ENCODE data around the gene ODF2. TPM values are rescaled to one million over a fixed set of nuclear protein-coding genes. Genes with fewer than 3 reads are reported as not detected.

The ODF2 gene
- polyA plus RNA-seq, 1 experiment, result 16.8 TPM

- no peak overlapping the region for H3K27ac ChIP-seq (ENCODE audit: low read depth, low read length)
- H3K9me3 ChIP-seq (ENCODE audit: control insufficient read depth, insufficient read depth, low read length), result no peaks in the 10 kb centered on the region; the same call in 1 of the 2 replicates
- CTCF ChIA-PET, result interaction anchor here (1.7 kb wide), 1 partner anchor 18 kb away, joined by 5 read pairs; no protein-coding TSS in a partner anchor
- DNase-seq (ENCODE audit: low read depth, low spot score), result no peak
- no peaks in the 10 kb centered on the region for H3K27me3 ChIP-seq (ENCODE audit: control insufficient read depth, insufficient read depth, low read length)
- peak overlapping the region; percentile 82 for H3K4me3 ChIP-seq (ENCODE audit: low read depth, low read length)
- POLR2A ChIA-PET, result interaction anchor here (0.7 kb wide), 1 partner anchor 57 kb away, joined by 4 read pairs; no protein-coding TSS in a partner anchor
- TF ChIP-seq CTCF (IDR thresholded peaks at IDR 0.05; ENCODE audit: low read depth, low read length), result no peak
Observed at GRCh38 chr9:128457207-128457606, 1.4 kb downstream of the ODF2 start.

GRCh38 chr9:128459011-128459410 is 3.2 kb downstream of the ODF2 start:
- no peak for TF ChIP-seq CTCF (IDR thresholded peaks at IDR 0.05; ENCODE audit: low read depth, low read length)
- ChIA-PET POLR2A (interaction anchor here (0.6 to 0.7 kb wide), 3 partner anchors 9 to 108 kb away, joined by 4 to 11 read pairs (median 4); partner anchors contain the start of gene CERCAM), CTCF (interaction anchor here (0.7 kb wide), 1 partner anchor 41 kb away, joined by 6 read pairs; no protein-coding TSS in a partner anchor)
- Histone ChIP-seq H3K4me3 (ENCODE audit: low read depth, low read length) (no peak overlapping the region), H3K27me3 (ENCODE audit: control insufficient read depth, insufficient read depth, low read length) (no peaks in the 10 kb centered on the region), H3K9me3 (ENCODE audit: control insufficient read depth, insufficient read depth, low read length) (no peaks in the 10 kb centered on the region; the same call in 1 of the 2 replicates), H3K27ac (ENCODE audit: low read depth, low read length) (no peak overlapping the region)
- DNase-seq (ENCODE audit: low read depth, low spot score), result no peak

- Histone ChIP-seq H3K4me3 (ENCODE audit: low read depth, low read length) (no peak overlapping the region), H3K9me3 (ENCODE audit: control insufficient read depth, insufficient read depth, low read length) (no peaks in the 10 kb centered on the region), H3K27me3 (ENCODE audit: control insufficient read depth, insufficient read depth, low read length) (no peaks in the 10 kb centered on the region), H3K27ac (ENCODE audit: low read depth, low read length) (no peak overlapping the region)
- DNase-seq (ENCODE audit: low read depth, low spot score), result no peak
- no peak for TF ChIP-seq CTCF (IDR thresholded peaks at IDR 0.05; ENCODE audit: low read depth, low read length)
- POLR2A ChIA-PET, result no interaction called here
- CTCF ChIA-PET, result interaction anchor here (0.7 to 0.9 kb wide), 3 partner anchors 31 to 107 kb away, joined by 3 to 4 read pairs (median 3); no protein-coding TSS in a partner anchor
Observed at GRCh38 chr9:128469070-128469469, 13.3 kb downstream of the ODF2 start.

GRCh38 chr9:128470560-128470959 is 14.8 kb downstream of the ODF2 start:
- Histone ChIP-seq H3K27me3 (ENCODE audit: control insufficient read depth, insufficient read depth, low read length) (no peaks in the 10 kb centered on the region), H3K4me3 (ENCODE audit: low read depth, low read length) (no peak overlapping the region), H3K27ac (ENCODE audit: low read depth, low read length) (no peak overlapping the region), H3K9me3 (ENCODE audit: control insufficient read depth, insufficient read depth, low read length) (no peaks in the 10 kb centered on the region)
- DNase-seq (ENCODE audit: low read depth, low spot score), result no peak
- ChIA-PET CTCF (no interaction called here), POLR2A (no interaction called here)
- TF ChIP-seq CTCF (IDR thresholded peaks at IDR 0.05; ENCODE audit: low read depth, low read length), result no peak

- POLR2A ChIA-PET, result no interaction called here
- Histone ChIP-seq H3K27ac (ENCODE audit: low read depth, low read length) (no peak overlapping the region), H3K4me3 (ENCODE audit: low read depth, low read length) (no peak overlapping the region), H3K9me3 (ENCODE audit: control insufficient read depth, insufficient read depth, low read length) (no peaks in the 10 kb centered on the region), H3K27me3 (ENCODE audit: control insufficient read depth, insufficient read depth, low read length) (no peaks in the 10 kb centered on the region)
- CTCF ChIA-PET, result no interaction called here
- no peak for TF ChIP-seq CTCF (IDR thresholded peaks at IDR 0.05; ENCODE audit: low read depth, low read length)
- no peak for DNase-seq (ENCODE audit: low read depth, low spot score)
Observed at GRCh38 chr9:128473104-128473503, 17.3 kb downstream of the ODF2 start.

Data from AG04450 (cell line).